GM18907 (cell line): Measurements from ENCODE around the gene TAF11L14.
"Not testable (repeated sequence)": the region's sequence is repeated elsewhere in the genome, so short reads cannot be mapped to it uniquely, and the experiment has no call there.

Experiments
- ATAC-seq: cut with Tn5 transposase; IDR thresholded peaks from one replicate; pipeline ENCODE4 v1.9.1; 2021; ENCODE audit warnings: mild to moderate bottlenecking, moderate library complexity; ENCODE audit not compliant: unreplicated experiment

Gene TAF11L14

DNA sequence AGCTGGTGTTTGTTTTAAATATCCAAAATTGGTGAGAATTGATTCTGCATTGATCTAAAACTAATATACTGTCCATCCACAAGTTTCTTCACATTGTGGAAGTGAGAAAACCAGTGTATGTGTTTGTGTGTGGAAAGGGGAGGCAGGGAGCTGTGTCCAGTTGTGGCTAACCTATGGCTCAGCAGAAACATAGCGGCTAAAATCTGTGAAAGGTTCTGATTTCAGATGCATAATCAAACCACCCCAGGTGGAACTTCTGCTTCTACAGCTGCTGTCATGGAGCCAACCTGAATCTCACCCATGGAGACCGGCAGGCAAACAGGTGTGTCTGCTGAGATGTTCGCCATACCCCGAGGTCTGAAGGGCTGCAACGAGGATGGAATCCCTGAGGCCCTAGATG is at the start of gene TAF11L14:
Gene TAF11L14 (plus strand): TSS at position 301 of the 400 bp plus-strand sequence.
- no peak for ATAC-seq

DNA sequence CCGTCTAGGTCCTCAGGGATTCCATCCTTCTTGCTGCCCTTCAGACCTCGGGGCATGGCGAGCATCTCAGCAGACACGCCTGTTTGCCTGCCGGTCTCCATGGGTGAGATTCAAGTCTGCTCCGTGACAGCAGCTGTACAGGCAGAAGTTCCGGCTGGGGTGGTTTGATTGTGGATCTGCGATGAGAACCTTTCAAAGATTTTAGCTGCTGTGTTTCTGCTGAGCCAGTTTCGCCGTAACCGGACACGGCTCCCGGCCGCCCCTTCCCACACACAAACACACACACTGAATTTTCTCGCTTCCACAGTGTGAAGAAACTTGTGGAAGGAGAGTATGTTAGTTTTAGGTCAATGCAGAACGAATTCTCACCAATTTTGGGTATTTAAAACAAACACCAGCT is 48.6 kb upstream of the TAF11L14 start, which contains the start of gene TAF11L7:
Gene TAF11L7 (minus strand): TSS at position 101 of the 400 bp plus-strand sequence.
- ATAC-seq, result not testable (repeated sequence)

DNA sequence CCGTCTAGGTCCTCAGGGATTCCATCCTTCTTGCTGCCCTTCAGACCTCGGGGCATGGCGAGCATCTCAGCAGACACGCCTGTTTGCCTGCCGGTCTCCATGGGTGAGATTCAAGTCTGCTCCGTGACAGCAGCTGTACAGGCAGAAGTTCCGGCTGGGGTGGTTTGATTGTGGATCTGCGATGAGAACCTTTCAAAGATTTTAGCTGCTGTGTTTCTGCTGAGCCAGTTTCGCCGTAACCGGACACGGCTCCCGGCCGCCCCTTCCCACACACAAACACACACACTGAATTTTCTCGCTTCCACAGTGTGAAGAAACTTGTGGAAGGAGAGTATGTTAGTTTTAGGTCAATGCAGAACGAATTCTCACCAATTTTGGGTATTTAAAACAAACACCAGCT is 43.4 kb upstream of the TAF11L14 start, which contains the start of gene TAF11L8:
Gene TAF11L8 (minus strand): TSS at position 101 of the 400 bp plus-strand sequence.
- not testable (repeated sequence) for ATAC-seq

DNA sequence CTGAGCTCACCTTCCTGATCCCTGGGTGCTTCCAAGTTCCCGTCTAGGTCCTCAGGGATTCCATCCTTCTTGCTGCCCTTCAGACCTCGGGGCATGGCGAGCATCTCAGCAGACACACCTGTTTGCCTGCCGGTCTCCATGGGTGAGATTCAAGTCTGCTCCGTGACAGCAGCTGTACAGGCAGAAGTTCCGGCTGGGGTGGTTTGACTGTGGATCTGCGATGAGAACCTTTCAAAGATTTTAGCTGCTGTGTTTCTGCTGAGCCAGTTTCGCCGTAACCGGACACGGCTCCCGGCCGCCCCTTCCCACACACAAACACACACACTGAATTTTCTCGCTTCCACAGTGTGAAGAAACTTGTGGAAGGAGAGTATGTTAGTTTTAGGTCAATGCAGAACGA is 40.0 kb upstream of the TAF11L14 start, which contains the start of gene TAF11L9:
Gene TAF11L9 (minus strand): TSS at position 140 of the 400 bp plus-strand sequence.
- not testable (repeated sequence) for ATAC-seq

DNA sequence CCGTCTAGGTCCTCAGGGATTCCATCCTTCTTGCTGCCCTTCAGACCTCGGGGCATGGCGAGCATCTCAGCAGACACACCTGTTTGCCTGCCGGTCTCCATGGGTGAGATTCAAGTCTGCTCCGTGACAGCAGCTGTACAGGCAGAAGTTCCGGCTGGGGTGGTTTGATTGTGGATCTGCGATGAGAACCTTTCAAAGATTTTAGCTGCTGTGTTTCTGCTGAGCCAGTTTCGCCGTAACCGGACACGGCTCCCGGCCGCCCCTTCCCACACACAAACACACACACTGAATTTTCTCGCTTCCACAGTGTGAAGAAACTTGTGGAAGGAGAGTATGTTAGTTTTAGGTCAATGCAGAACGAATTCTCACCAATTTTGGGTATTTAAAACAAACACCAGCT is 36.5 kb upstream of the TAF11L14 start, which contains the start of gene TAF11L10:
Gene TAF11L10 (minus strand): TSS at position 101 of the 400 bp plus-strand sequence.
- ATAC-seq, result not testable (repeated sequence)

DNA sequence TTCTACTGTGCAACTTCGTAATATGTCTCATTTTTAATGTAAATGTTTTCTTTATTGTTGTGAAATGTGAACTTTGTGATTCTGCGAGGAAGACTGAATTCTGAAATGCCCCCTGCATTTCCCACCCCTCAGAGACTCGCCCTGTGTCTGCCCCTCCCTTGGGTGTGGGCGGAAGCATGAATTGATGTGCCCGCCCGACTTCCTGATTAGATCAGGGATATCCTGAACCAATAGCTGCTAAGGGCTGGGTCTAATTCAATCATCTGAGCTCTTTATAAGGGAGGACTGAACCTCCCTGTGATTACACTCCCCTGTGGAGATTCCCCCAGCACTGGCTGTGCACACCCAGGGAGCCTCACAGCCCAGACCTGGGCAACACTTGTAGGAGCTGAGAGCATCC is 30.4 kb upstream of the TAF11L14 start, which contains the start of gene TAF11L11:
Gene TAF11L11 (plus strand): TSS at position 304 of the 400 bp plus-strand sequence.
- not testable (repeated sequence) for ATAC-seq

DNA sequence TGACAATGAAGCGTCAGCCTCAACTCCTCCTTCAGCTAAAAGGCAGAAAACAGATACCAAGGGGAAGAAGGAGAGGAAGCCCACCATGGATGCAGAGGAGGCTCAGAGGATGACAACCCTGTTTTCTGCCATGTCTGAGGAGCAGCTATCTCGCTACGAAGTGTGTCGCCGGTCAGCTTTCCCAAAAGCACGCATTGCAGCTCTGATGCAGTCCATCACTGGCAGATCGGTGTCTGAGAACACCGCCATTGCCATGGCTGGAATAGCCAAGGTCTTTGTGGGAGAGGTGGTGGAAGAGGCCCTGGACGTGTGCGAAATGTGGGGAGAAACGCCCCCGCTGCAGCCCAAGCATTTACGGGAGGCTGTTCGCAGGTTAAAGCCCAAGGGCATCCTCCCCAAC is 29.3 kb upstream of the TAF11L14 start:
- ATAC-seq, result no peak

DNA sequence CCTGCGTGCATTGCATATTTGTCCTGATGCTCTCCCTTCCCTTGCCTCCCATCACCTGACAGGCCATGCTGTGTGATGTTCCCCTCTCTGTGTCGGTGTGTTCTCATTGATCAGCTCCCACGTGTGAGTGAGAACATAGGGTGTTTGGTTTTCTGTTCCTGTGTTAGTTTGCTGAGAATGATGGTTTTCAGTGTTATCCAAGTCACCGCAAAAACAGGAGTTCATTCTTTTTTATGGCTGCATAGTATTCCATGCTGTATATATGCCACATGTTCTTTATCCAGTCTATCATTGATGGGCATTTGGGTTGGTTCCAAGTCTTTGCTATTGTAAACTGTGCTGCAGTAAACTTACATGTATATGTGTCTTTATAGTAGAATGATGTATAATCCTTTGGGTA is 26.8 kb upstream of the TAF11L14 start:
- ATAC-seq, result not testable (repeated sequence)

DNA sequence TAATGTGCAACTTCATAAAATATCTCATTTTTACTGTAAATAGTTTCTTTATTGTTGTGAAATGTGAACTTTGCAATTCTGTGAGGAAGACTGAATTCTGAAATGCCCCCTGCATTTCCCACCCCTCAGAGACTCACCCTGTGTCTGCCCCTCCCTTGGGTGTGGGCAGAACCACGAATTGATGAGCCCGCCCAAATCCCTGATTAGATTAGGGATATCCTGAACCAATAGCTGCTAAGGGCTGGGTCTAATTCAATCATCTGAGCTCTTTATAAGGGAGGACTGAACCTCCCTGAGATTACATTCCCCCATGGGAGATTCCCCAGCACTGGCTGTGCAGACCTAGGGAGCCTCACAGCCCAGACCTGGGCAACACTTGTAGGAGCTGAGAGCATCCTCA is 24.2 kb upstream of the TAF11L14 start, which contains the start of gene TAF11L12:
Gene TAF11L12 (plus strand): TSS at position 301 of the 400 bp plus-strand sequence.
- ATAC-seq, result not testable (repeated sequence)

DNA sequence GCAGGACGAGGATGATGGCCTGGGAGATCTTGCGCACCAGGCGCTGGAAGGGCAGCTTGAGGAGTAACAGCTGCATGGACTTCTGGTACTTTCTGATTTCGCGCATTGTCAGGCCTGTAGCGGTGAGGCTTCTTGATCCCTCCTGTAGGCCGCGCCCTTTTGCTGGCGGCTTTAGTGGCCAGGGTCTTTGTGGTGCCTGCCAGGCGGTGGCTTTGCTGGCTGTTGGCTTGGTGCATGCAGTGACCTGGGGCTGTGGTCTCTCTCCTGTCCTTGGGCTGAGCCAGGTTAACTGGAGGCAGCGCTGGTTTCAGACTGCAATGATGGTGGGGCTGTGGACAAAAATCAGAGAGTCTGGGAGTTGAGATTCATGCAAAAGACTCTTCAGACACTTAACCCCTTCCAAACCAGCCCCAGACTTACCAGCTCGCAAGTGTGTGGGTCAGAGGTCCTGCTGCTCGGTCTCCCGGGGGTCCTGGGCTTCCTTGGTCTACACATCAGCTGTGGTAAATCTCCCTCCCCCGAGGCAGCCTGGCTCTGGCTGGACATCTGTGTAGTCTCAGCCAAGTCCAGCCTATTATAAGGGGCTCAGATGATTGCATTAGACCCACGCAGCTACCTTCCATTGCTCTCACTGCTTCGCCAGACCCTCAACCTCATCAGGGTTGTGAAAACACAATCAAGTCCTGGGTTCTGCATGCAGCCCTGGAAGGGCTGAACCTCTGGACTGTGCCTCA is 19.2 kb upstream of the TAF11L14 start:
- no peak for ATAC-seq

DNA sequence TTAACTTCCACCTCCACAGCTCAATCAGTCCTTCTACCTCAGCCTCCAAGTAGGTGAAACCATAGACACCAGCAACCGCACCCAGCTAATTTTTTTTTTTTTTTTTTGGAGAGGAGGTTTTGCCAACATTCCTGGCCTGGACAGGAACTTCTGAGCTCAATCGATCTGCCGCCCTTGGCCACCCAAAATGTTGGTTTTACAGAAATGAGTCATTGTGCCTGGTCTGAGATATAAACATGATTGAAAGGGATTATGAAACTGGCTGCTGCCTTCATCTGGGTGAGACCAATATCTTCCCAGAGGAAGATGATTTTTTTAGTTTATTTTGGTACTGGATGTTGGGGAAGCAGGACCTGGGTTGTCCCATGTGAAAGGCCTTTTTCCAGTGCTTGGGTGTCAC is 14.9 kb upstream of the TAF11L14 start:
- ATAC-seq, result no peak

DNA sequence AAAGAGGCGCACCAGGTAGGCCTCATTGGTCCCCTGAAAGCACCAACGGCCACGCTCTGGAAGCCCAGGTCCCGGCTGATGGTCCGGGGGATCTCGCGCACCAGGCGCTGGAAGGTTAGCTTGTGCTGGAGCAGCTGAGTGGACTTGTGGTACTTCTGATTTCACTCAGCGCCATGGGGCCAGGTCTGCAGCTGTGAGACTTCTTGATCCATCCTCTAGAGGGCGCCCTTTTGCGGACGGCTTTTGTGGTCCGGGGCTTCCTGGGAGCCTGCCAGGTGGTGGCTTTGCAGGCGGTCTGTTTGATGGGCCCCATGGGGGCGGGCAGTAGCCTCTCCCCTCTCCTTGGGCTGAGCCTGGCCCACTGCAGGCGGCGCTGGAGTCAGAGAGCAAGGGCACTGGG is 13.6 kb upstream of the TAF11L14 start:
- no peak for ATAC-seq

DNA sequence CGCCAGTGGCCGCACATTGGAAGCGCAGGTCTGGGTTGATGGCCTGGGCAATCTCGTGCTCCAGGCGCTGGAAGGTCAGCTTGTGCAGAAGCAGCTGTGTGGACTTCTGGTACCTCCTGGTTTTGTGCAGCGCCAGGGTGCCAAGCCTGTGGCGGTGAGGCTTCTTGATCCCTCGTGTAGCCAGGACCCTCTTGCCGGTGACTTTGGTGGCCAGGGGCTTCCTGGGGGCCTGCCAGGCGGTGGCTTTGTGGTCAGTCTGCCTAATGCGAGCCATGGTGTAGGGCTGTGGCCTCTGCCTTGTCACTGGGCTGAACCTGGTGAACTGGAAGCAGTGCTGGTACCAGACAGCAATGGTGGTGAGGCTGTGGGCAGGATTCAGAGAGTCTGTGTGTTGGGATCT is 8.6 kb upstream of the TAF11L14 start:
- no peak for ATAC-seq

DNA sequence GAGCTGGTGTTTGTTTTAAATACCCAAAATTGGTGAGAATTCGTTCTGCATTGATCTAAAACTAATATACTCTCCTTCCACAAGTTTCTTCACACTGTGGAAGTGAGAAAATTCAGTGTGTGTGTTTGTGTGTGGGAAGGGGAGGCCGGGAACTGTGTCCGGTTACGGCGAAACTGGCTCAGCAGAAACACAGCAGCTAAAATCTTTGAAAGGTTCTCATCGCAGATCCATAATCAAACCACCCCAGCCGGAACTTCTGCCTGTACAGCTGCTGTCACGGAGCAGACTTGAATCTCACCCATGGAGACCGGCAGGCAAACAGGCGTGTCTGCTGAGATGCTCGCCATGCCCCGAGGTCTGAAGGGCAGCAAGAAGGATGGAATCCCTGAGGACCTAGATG is 2.5 kb upstream of the TAF11L14 start, which contains the start of gene TAF11L13:
Gene TAF11L13 (plus strand): TSS at position 301 of the 400 bp plus-strand sequence.
- ATAC-seq, result not testable (repeated sequence)

DNA sequence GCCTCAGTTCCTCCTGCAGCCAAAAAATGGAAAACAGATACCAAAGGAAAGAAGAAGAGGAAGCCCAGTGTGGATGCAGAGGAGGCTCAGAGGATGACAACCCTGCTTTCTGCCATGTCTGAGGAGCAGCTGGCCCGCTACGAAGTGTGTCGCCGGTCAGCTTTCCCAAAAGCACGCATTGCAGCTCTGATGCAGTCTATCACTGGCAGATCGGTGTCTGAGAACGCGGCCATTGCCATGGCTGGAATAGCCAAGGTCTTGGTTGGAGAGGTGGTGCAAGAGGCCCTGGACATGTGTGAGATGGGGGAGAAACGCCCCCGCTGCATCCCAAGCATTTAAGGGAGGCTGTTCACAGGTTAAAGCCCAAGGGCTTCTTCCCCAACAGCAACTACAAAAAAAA is 15.0 kb downstream of the TAF11L14 start:
- not testable (repeated sequence) for ATAC-seq

DNA sequence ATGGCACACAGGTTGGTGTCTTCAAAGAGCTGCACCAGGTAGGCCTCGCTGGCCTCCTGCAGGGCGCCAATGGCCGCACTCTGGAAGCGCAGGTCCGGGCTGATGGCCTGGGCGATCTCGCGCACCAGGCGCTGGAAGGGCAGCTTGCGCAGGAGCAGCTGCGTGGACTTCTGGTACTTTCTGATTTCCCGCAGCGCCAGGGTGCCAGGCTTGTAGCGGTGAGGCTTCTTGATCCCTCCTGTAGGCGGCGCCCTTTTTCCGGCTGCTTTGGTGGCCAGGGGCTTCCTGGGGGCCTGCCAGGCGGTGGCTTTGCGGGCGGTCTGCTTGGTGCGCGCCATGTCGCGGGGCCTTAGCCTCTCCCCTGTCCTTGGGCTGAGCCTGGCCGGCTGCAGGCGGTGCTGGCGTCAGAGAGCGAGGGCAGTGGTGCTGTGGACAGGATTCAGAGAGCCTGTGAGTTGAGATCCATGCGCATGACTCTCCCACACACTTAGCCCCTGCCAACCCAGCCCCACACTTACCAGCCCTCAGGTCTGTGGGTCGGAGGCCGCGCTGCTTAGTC is 21.0 kb downstream of the TAF11L14 start:
- ATAC-seq, result not testable (repeated sequence)

DNA sequence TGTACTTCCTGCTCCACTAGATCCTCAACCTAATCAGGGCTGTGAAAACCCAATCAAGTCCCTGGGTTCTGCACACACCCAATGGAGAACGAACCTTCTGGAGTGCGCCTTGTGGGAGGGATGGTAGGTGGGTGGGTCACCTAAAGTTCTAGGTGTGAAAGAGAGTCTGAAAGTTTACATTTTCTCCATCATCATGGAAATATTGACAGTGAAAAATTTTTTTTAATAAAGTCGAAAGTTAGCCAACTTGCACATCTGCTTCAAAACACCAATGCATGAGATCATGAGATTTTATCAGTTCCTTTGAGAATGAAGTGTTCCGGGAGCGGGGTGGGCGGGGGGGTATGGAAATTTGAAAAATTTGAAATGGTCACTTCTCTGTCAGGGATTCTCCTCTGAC is 21.7 kb downstream of the TAF11L14 start:
- no peak for ATAC-seq

DNA sequence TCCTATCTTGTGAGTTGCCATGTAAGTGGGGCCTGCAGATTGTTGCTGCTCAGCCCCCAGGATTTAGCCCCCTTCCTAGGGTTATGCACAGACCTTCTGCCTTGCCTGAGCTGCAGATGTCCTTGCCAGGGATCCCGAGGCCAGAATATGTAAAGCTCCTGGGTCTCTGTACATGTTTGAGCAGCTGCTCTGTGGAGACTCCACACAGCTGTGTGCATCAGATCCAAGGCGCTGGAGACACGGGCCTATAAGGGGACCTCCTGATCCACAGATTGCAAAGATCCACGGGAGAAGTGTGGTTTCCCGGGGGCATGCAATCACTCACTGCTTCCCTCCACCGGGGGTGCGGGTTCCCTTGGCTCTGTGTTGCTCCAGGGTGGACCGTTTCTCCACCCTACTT is 28.9 kb downstream of the TAF11L14 start:
- no peak for ATAC-seq

DNA sequence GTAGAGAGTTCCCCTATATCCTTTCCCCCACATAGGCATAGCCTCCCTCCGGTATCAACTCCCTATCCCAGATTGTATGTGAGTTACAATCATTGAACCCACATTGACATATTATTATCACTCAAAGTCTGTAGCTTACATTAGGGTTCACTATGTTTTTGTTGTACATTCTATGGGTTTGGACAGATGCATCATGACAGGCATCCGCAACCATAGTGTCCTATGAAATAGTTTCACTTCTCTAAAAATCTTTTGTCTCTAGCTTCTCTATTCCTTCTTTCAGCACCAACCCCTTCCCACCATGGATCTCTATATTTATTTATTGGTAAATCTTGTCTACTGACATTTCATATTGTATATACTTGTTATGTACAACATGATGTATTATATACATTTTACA is 31.6 kb downstream of the TAF11L14 start:
- ATAC-seq, result no peak

DNA sequence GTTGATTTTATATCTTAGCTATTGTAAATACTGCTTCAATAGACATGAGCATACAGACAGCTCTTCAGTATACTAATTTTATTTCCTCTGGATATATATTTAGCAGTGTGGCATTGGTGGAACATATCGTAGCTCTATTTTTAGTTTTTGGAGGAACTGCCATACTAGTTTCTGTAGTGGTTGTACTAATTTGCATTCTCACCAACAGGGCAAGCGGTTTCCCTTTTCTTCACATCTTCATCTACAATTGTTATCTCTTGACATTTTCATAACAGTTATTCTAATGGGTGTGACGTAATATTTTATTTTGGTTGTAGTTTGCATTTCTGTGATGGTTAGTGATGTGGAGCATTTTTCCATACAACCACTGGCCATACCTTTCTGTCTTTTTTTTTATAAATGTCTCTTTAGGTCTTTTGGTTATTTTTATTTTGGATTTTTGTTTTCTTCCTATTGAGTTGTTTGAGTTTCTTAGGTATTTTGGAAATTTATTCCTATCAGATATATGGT is 32.5 kb downstream of the TAF11L14 start:
- ATAC-seq, result no peak

DNA sequence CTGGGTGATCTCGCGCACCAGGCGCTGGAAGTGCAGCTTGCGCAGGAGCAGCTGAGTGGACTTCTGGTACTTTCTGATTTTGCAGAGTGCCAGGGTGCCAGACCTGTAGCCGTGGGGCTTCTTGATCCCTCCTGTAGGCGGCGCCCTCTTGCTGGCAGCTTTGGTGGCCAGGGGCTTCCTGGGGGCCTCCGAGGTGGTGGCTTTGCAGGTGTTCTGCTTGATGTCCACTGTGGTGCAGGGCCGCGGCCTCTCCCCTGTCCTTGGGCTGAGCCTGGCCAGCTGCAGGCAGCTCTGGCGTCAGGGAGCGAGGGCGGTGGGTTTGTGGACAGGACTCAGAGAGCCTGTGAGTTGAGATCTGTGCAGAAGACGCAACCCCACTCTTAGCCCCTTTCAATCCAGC is 36.1 kb downstream of the TAF11L14 start:
- ATAC-seq, result no peak
